Stomach (tissue), 9 donors: ENCODE results near the gene C11orf71. TPM values are rescaled to one million over a fixed set of nuclear protein-coding genes. Genes with fewer than 3 reads are reported as not detected.

Experiments
- DNase-seq, 2 donors: peaks; one replicate each; pipeline versions ENCODE4 v3.0.0 to v3.0.0-alpha.2; 2013 to 2019
- H3K27ac ChIP-seq, 5 donors: fragments of 200-600 bp in 4 of 5; sonication (generic) in 4 of 5; one replicate each; pipeline ENCODE4 v1.5.1; 2013 to 2019; ENCODE audit warnings: mild to moderate bottlenecking in 1 of 5, moderate library complexity in 1 of 5
- H3K27me3 ChIP-seq, 3 donors: fragments of 200-600 bp; sonication (generic); one replicate each; pipeline ENCODE4 v1.5.1; 2017 to 2019; ENCODE audit warnings: mixed run types in 1 of 3
- H3K36me3 ChIP-seq, 4 donors: fragments of 200-600 bp; sonication (generic); 1 replicate in 3 of 4; 2 replicates in 1 of 4; pipeline ENCODE4 v1.5.1; 2016 to 2019
- H3K4me1 ChIP-seq, 4 donors: fragments of 200-600 bp; sonication (generic); one replicate each; pipeline ENCODE4 v1.5.1; 2016 to 2019
- H3K4me3 ChIP-seq, 4 donors: fragments of 200-600 bp; sonication (generic) in 3 of 4; one replicate each; pipeline ENCODE4 v1.5.1; 2016 to 2019; ENCODE audit warnings: mild to moderate bottlenecking in 1 of 4
- H3K9me3 ChIP-seq, 4 donors: fragments of 200-600 bp; sonication (generic); one replicate each; pipeline ENCODE4 v1.5.1; 2016 to 2019
- EP300 ChIP-seq: sonication (generic); formaldehyde crosslinking; IDR thresholded peaks from one replicate; pipeline ENCODE4 v1.6.1; 2017; ENCODE audit warnings: antibody characterized with exemption
- POLR2A ChIP-seq, 4 donors: fragments of 450-650 bp; IDR thresholded peaks; one replicate each; pipeline ENCODE4 v1.6.1; 2016; ENCODE audit warnings: antibody characterized with exemption in 4 of 4, control low read depth in 2 of 4, mild to moderate bottlenecking in 1 of 4, moderate library complexity in 1 of 4
- POLR2AphosphoS5 ChIP-seq, 3 donors: sonication (generic); formaldehyde crosslinking; IDR thresholded peaks; one replicate each; pipeline ENCODE4 v1.6.1; 2016; ENCODE audit warnings: antibody characterized with exemption in 3 of 3
- WGBS, 5 donors: extraction: QIAGEN DNeasy Blood & Tissue Kit in 3 of 5; methylation state at CpG; one replicate each; pipeline versions ENCODE4 v1.1.5 to v1.1.7; 2013 to 2018; 5-methylcytosine and 5-hydroxymethylcytosine counted together
- intact Hi-C: fragments of 100-400 bp; cut with DNase I; formaldehyde crosslinking; loops from one replicate; pipeline ENCODE4 v1.15.1; 2023; ENCODE audit warnings: low total_unique reads
- polyA plus RNA-seq, 3 donors: library from polyadenylated mRNA; stranded (reverse); fragments of 200-250 nt; gene quantifications; one replicate each; pipeline ENCODE4 v1.2.3, GENCODE V29; 2013
- total RNA-seq, 5 donors: library from RNA; depleted of rRNA; stranded (reverse); fragments of >200 nt; gene quantifications; one replicate each; pipeline versions ENCODE4 v1.1.0 to v1.2.3, GENCODE V29; 2014 to 2016
- TF ChIP-seq, protein P1 (sequence below), 7 experiments: fragments of 450-650 bp in 4 of 7; fragments of 200-600 bp in 3 of 7; sonication (generic) in 3 of 7; IDR thresholded peaks; one replicate each; pipeline ENCODE4 v1.5.1; 2016 to 2019; ENCODE audit warnings: antibody characterized with exemption in 7 of 7, control low read depth in 2 of 7, mild to moderate bottlenecking in 1 of 7
- donor health status: healthy with polysubstance abuse.
- donor health status: Bipolar disorder and iron deficiency.
- donor health status: healthy.

Gene C11orf71
- total and polyA plus RNA-seq, 8 donors, result 0.58 to 10.1 (median 7.5) TPM

DNA sequence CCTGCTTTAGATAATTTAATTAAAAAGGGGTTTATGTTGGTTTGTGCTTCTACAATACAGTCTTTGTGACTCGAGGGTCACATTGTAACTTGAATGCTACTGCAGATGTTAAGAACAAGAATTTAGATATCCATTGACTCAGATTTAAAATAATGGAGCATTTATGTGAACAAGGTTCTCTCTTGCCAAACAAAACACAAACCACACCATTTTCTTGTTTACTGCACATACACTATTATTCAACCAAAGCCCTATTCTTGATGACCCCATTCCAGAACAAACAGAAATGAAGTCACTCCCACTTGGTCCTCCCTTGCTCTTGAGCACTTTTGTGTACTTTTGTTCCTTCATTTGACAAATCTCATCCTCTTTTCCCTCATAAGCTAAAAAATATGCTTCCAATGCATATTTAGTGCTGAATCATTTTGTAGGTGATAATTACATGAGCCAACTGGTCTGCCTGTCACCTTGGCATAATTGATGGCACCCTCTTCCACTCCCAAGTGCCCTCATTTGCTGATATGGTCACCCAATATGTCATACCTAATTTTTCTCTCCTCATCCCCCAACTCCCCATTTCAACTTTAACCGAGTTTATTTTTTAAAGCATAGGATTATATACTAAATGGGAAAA is 2.8 kb downstream of the C11orf71 start:
- H3K9me3 ChIP-seq, result no peaks in the 10 kb centered on the region
- intact Hi-C loops, result no loop called here
- no peak for DNase-seq
- 65 to 84% (median 75%) methylated on average over 2 of the region's 2 CpGs for WGBS, 5 donors
- H3K4me3 ChIP-seq, result no peak overlapping the region
- H3K4me1 ChIP-seq, result peaks cover 6 to 37% (median 23%) of the 10 kb centered on the region in 4 donors
- H3K27me3 ChIP-seq, result no peaks in the 10 kb centered on the region
- no peak overlapping the region for H3K27ac ChIP-seq
- TF ChIP-seq EP300 (no peak), POLR2A (IDR thresholded peaks at IDR 0.05) (no peak), POLR2AphosphoS5 (IDR thresholded peaks at IDR 0.05) (no peak)
- TF ChIP-seq, protein P1, sequence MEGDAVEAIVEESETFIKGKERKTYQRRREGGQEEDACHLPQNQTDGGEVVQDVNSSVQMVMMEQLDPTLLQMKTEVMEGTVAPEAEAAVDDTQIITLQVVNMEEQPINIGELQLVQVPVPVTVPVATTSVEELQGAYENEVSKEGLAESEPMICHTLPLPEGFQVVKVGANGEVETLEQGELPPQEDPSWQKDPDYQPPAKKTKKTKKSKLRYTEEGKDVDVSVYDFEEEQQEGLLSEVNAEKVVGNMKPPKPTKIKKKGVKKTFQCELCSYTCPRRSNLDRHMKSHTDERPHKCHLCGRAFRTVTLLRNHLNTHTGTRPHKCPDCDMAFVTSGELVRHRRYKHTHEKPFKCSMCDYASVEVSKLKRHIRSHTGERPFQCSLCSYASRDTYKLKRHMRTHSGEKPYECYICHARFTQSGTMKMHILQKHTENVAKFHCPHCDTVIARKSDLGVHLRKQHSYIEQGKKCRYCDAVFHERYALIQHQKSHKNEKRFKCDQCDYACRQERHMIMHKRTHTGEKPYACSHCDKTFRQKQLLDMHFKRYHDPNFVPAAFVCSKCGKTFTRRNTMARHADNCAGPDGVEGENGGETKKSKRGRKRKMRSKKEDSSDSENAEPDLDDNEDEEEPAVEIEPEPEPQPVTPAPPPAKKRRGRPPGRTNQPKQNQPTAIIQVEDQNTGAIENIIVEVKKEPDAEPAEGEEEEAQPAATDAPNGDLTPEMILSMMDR (IDR thresholded peaks at IDR 0.05), result no peak
- H3K36me3 ChIP-seq, result no peaks in the 10 kb centered on the region

DNA sequence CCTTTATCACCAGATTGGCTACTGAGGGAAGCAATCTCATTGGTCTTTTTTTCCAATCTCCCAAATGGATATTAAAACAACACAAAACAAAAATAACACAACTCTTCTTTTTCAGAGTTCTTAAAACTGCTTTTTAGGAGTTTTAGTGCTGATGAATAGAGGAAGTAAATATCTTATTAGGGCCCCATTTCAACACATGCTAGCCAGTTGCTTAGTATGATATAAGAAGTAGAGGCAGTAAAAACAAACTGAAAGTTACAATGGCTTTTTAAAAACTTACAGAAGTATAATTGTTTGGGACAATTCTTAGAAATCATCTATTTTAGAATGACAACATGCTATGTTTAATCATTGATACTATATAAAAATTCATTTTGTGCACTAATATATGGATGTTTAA is 3.4 kb downstream of the C11orf71 start:
- H3K36me3 ChIP-seq, result no peaks in the 10 kb centered on the region
- TF ChIP-seq POLR2AphosphoS5 (IDR thresholded peaks at IDR 0.05) (no peak), POLR2A (IDR thresholded peaks at IDR 0.05) (no peak), EP300 (no peak)
- TF ChIP-seq, protein P1 (IDR thresholded peaks at IDR 0.05), result no peak
- H3K4me1 ChIP-seq, result peaks cover 6 to 32% (median 19%) of the 10 kb centered on the region in 4 donors
- no peaks in the 10 kb centered on the region for H3K27me3 ChIP-seq
- H3K27ac ChIP-seq, result no peak overlapping the region
- intact Hi-C loops, result no loop called here
- H3K9me3 ChIP-seq, result no peaks in the 10 kb centered on the region
- H3K4me3 ChIP-seq, result no peak overlapping the region
- DNase-seq, result no peak

DNA sequence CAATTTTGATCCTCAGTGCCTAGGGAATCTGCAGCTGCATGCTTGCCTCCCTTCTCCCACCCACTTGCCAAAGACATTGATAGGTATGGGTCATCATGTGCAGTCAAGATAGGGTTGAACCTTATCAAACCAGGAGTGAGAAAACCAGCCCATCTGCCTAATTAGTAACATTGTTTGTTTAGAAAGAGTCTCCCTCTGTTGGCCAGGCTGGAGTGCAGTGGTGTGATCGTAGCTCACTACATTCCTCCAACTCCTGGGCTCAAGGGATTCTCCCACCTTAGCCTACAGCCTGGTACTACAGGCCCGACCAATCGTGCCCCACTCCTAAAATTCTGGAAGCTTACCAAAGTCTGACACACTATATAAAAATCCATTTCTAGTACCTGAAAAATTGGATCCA is 4.6 kb downstream of the C11orf71 start:
- H3K4me3 ChIP-seq, result no peak overlapping the region
- DNase-seq, result no peak
- WGBS, 5 donors, result 40 to 62% (median 51%) methylated on average over 3 of the region's 3 CpGs
- no peaks in the 10 kb centered on the region for H3K36me3 ChIP-seq
- peaks cover 6 to 25% (median 16%) of the 10 kb centered on the region in 4 donors for H3K4me1 ChIP-seq
- intact Hi-C loops, result no loop called here
- no peak for TF ChIP-seq POLR2AphosphoS5 (IDR thresholded peaks at IDR 0.05)
- TF ChIP-seq POLR2A (IDR thresholded peaks at IDR 0.05), result no peak
- no peak for TF ChIP-seq EP300
- TF ChIP-seq, protein P1 (IDR thresholded peaks at IDR 0.05), result no peak
- H3K27ac ChIP-seq, result no peak overlapping the region
- H3K9me3 ChIP-seq, result no peaks in the 10 kb centered on the region
- H3K27me3 ChIP-seq, result peaks cover 0 to 4% (median 0%) of the 10 kb centered on the region in 3 donors

DNA sequence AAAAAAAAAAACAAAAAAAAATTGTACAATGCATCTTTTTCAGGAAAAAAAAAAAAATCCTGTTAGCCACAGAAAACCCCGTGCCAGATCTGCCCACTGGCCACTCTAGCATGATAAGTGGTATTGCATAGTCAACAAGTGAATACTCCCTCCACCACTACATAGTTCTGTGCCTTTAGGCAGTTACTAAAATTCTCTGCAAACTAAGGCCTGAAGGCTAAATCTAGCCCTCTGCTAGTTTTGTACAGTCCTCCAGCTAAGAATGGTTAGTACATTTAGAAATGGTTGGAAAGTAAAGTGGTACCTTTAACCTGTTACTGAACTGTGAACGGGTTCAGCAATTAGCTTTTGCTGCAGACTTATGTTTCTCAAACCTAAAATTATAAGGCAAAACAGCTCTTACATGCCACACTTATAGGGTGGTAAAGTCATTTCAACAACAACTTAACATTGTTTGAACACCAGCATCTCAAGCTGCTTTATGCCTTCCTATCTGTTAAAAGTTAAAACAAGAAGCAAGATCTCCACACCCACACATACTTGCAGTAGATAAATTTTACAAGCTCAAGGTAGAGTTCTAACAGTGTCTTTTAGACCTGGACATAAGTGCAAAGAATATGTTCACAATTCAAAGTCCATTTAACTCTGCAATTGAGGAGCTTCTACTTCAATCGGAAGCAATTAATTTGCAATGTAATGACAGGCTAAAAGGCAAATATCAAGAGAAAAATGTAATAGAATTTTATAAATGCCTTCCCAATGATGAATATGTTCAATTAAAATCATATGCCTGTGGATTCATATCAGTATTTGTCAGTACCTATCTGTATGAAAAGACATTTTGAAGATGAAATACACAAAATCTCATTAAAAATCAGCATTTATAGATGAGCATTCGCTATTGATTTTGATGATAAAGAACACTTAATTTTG is 7.3 kb downstream of the C11orf71 start:
- Histone ChIP-seq H3K36me3 (no peaks in the 10 kb centered on the region), H3K27me3 (peaks cover 0 to 4% (median 0%) of the 10 kb centered on the region in 3 donors)
- DNase-seq, result no peak

More for the DNA sequence above, 7.3 kb downstream of the C11orf71 start:
- H3K27ac ChIP-seq, result no peak overlapping the region
- WGBS, 5 donors, result 70 to 79% (median 75%) methylated on average over 4 of the region's 4 CpGs
- H3K4me3 ChIP-seq, result no peak overlapping the region
- peaks cover 0 to 9% (median 3%) of the 10 kb centered on the region in 4 donors for H3K4me1 ChIP-seq
- no peak for TF ChIP-seq EP300
- TF ChIP-seq, protein P1 (IDR thresholded peaks at IDR 0.05), result no peak
- no peak for TF ChIP-seq POLR2A (IDR thresholded peaks at IDR 0.05)
- TF ChIP-seq POLR2AphosphoS5 (IDR thresholded peaks at IDR 0.05), result no peak
- intact Hi-C loops, result no loop called here
- H3K9me3 ChIP-seq, result no peaks in the 10 kb centered on the region
